ENCODE data around the gene ADAMTS14.
A peak's percentile ranks its signal among the peaks of the same experiment; 100 is the strongest.
"Not testable (repeated sequence)": the region's sequence is repeated elsewhere in the genome, so short reads cannot be mapped to it uniquely, and the experiment has no call there.

ADAMTS14 gene
- long read RNA-seq, donor 1, result 0 reads
- long read RNA-seq, donor 2, result 0 reads
- long read RNA-seq, donor 3, result 0 reads
- long read RNA-seq, donor 4, result 0 reads
- long read RNA-seq, donor 5, result 0 reads
- long read RNA-seq, donor 6, result 0 reads
- long read RNA-seq, donor 7, result 0 reads
- long read RNA-seq, donor 8, result 0 reads

- peak; percentile 81 for DNase-seq
Observed at GRCh38 chr10:70672165-70673042, at the start of gene ADAMTS14. Gene ADAMTS14 (plus strand): TSS chr10:70672506. CDS start chr10:70672803, 297 bp downstream.

- DNase-seq, result no peak
Observed at GRCh38 chr10:70622541-70622940, 49.8 kb upstream of the ADAMTS14 start.

GRCh38 chr10:70622981-70623844 lies 49.1 kb upstream of the ADAMTS14 start:
- DNase-seq, result no peak

- no peak for DNase-seq
Observed at GRCh38 chr10:70626056-70626455, 46.2 kb upstream of the ADAMTS14 start.

- DNase-seq, result no peak
Observed at GRCh38 chr10:70629338-70629737, 43.0 kb upstream of the ADAMTS14 start.

GRCh38 chr10:70631735-70632134 lies 40.6 kb upstream of the ADAMTS14 start:
- not testable (repeated sequence) for DNase-seq

- DNase-seq, result no peak
Observed at GRCh38 chr10:70634011-70634410, 38.3 kb upstream of the ADAMTS14 start.

- not testable (repeated sequence) for DNase-seq
Observed at GRCh38 chr10:70634515-70634914, 37.8 kb upstream of the ADAMTS14 start.

GRCh38 chr10:70639640-70640383 lies 32.5 kb upstream of the ADAMTS14 start:
- not testable (repeated sequence) for DNase-seq

- not testable (repeated sequence) for DNase-seq
Observed at GRCh38 chr10:70643272-70643671, 29.0 kb upstream of the ADAMTS14 start.

GRCh38 chr10:70644959-70645358 lies 27.3 kb upstream of the ADAMTS14 start:
- not testable (repeated sequence) for DNase-seq

GRCh38 chr10:70647086-70647485 lies 25.2 kb upstream of the ADAMTS14 start:
- DNase-seq, result no peak

GRCh38 chr10:70648427-70648826 lies 23.9 kb upstream of the ADAMTS14 start:
- DNase-seq, result no peak

- no peak for DNase-seq
Observed at GRCh38 chr10:70649526-70649925, 22.8 kb upstream of the ADAMTS14 start.

- no peak for DNase-seq
Observed at GRCh38 chr10:70650104-70650503, 22.2 kb upstream of the ADAMTS14 start.

GRCh38 chr10:70650718-70651117 lies 21.6 kb upstream of the ADAMTS14 start:
- DNase-seq, result no peak

- no peak for DNase-seq
Observed at GRCh38 chr10:70651661-70652060, 20.6 kb upstream of the ADAMTS14 start.

GRCh38 chr10:70652761-70653657 lies 19.3 kb upstream of the ADAMTS14 start:
- no peak for DNase-seq

- no peak for DNase-seq
Observed at GRCh38 chr10:70655316-70655715, 17.0 kb upstream of the ADAMTS14 start.

GRCh38 chr10:70656489-70656888 lies 15.8 kb upstream of the ADAMTS14 start:
- DNase-seq, result no peak

- DNase-seq, result no peak
Observed at GRCh38 chr10:70657041-70657440, 15.3 kb upstream of the ADAMTS14 start.

All from right kidney (tissue), 9 donors.